ENCODE results near the gene CEP72.
"Not testable (repeated sequence)": the region's sequence is repeated elsewhere in the genome, so short reads cannot be mapped to it uniquely, and the experiment has no call there.

The CEP72 gene

DNA sequence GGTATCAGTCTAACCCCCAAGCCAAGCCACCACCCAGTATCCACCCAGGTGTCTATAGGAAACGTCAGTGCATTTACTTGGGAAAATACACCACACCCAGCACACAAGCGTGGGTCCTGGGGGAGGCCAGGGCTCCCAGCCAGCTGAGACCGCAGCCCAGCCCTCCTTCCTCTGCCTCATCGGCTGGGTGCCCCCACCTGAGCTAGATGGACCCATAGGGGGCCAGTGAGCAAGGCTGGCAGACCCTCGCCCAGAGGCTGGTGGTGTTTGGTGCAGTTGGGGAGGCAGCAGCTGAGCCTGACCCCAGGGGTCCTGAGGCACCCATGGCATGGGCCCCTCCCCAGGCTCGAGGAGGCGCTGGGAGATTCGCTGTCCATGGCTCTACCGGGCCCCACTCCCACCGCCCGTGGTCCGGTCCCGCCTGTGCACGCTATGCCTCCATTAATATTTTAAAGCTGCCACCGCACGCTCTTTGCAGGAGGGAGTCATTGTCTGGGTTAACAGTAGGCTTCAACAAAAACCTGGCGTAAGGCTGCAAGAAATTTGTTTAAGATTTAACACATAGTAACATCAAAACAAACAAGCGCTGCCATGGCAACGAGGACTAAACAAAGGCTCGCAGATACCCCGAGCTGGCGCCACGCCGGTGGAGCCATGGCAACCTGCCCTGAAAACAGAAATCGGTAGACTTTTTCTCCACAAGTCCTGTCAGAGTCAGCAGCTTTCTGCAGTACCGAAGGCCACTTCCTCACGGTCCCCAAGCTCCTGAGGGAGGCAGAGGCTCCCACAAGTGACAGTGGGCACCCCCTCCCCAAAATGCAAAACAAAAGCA is 60.4 kb downstream of the CEP72 start:
- DNase-seq (ENCODE audit: low read depth in 2 of 2) = peak; percentile 34 to 57

DNA sequence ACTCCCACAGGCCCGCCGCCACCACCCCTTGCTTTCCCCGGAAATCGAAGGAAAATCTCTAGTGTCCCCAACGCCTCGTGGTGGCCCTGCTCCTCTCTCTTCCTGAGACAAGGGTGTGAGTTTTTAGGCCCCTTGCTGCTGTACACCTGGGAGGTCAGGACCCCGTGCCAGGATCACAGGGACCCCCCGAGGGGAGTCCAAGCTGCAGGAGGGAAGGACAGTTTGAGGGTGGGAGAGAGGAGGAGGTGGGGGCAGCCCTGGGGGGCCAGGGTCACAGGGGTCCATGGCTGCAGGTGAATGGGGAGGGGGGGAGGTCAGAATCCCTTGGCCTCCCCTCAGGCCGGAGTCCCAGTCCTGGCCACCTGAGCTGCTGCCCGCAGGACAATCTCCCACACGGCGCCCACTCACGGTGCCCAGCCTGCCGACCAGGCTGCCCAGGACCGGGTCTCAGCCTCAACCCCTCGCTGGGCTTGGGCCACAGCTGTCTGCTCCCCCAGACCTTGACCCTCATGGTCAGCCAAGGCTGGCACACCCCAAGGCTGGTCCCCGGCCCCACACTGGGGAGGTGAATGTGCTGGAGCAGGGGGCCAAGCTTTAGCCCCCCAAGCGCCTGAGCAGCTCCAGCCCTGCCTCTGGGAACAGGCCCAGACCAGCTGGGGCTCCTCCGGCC is 61.2 kb downstream of the CEP72 start:
- no peak for DNase-seq (ENCODE audit: low read depth in 2 of 2)

DNA sequence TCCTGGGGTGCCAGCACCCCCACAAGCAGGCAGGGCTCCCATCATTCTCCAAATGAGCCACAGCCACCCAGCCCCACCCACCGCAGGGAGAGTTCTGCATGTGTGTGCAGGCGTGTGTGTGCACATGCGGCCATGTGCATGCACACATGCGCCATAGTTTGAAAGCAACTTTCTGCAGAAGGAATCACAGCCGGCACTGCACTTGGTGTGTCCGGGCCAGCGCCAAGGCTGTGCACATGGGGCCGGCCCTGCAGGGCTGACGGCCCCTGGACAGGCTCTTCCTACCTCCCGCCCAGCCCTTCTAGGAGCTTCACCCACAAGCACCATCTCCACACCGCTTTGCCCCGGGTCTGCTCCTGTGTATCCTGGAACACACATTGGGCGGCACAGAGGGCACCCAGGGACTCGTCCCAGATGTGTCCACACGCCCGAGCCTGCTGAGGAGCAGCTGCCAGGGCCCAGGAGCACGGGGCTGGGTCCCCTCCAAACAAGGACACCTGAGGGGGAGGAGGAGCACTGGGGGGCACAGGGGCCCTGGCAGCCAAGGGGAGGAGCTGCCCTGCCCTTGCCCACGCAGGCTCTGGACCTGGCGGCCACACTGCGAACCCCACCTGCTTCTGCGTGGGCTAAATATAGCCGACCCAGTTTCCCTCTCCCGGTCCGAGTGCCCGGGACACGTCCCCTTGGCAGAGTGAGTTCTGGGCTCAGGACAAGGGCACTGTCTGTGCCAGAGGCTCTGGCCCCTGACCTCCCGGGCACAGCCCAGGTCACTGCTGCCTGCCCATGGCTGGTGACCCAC is 61.9 kb downstream of the CEP72 start:
- DNase-seq (ENCODE audit: low read depth in 2 of 2) = no peak

DNA sequence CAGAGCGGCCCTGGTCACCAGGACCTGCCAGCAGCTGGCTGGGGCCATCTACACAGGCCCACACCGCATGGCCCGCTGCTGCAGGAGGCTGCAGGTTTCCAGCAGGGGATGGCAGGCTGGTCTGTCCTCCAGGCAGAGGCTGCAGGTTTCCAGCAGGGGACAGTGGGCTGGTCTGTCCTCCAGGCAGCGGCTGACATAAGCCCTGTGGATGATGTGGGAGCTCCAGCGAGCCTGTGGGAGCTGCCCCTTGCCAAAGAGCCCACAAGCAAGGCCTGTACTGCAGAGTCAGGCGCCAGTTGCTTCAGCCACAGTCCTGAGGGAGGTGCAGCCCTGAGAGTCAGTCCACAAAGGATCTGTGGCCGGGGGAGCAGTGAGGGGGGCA is 62.5 kb downstream of the CEP72 start:
- DNase-seq (ENCODE audit: low read depth in 2 of 2) = no peak

DNA sequence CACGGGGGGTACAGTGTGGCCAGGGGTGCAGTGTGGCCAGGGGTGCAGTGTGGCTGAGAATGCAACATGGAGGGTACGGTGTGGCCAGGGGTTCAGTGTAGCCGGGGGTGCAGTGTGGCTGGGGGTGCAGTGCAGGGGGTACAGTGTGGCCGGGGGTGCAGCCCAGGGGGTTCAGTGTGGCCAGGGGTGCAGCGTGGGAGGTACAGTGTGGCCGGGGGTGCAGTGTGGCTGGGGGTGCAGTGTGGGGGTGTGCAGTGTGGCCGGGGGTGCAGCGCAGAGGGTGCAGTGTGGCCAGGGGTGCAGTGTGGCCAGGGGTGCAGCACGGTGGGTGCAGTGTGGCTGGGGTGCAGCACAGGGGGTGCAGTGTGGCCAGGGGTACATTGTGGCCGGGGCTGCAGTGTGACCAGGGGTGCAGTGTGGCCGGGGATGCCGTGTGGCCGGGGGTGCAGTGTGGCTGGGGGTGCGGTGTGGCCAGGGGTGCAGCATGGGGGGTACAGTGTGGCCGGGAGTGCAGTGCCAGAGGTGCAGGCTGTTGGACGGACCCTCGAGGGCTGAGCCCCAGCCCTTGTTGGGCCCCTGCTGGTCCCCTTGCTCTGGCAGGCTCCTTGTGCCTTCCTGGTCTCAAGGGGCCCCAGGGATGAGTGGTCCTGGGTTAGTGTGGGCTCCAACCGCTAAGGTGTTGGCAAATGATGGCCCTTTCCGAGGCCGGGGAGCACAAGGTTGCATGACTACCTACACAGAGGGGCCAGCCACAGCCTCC is 63.2 kb downstream of the CEP72 start:
- no peak for DNase-seq (ENCODE audit: low read depth in 2 of 2)

DNA sequence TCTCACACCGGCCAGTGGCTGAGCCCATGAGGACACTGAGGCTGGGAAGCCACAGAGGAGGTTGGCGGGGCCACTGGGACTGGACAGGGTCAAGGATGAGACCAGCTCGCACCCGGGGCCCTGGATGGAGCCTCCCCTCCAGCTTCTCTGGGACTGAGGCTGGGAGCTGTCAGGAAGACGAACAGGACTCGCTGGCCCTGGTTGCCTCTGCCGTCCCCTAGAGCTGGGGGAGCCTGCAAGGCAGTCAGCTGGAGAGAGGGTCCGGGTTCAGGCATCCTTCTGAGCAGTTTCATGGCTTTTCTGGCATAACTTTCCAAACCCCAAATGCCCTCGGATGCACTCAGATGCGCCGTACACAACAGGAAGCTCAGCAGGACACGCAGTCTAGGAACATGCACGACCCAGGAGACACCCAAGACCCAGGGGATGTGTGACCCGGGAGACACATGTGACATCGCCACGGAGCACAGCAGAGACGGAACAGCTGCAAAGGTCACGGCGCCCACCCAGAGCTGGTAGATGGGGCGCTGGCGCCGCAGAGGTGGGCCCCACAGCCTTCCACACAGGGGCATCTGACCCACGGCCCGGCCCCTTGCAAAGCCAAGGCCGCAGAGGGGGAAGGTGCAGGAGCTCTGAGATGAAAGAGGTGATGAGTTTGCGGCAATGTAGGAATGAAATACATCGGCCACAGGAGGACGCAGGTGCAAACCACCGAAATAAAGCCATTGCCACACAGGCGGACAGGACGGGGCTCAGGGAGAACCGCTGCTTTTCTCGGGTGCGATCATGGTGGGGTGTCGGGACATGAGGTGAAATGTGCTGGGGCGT is 63.9 kb downstream of the CEP72 start:
- no peak for DNase-seq (ENCODE audit: low read depth in 2 of 2)

DNA sequence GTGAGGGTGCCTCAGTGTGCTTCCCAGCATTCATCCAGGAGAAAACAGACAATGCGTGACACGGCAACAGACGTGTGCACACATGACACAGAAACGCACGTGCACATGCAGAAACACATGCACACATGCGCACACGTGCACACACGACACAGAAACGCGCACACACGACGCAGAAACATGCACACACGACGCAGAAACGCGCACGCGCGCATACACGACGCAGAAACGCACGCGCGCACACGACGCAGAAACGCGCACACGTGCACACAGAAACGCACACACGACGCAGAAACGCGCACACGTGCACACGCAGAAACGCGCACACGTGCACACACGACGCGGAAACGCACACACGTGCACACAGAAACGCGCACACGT is 64.5 kb downstream of the CEP72 start:
- DNase-seq (ENCODE audit: low read depth in 2 of 2) = no peak

DNA sequence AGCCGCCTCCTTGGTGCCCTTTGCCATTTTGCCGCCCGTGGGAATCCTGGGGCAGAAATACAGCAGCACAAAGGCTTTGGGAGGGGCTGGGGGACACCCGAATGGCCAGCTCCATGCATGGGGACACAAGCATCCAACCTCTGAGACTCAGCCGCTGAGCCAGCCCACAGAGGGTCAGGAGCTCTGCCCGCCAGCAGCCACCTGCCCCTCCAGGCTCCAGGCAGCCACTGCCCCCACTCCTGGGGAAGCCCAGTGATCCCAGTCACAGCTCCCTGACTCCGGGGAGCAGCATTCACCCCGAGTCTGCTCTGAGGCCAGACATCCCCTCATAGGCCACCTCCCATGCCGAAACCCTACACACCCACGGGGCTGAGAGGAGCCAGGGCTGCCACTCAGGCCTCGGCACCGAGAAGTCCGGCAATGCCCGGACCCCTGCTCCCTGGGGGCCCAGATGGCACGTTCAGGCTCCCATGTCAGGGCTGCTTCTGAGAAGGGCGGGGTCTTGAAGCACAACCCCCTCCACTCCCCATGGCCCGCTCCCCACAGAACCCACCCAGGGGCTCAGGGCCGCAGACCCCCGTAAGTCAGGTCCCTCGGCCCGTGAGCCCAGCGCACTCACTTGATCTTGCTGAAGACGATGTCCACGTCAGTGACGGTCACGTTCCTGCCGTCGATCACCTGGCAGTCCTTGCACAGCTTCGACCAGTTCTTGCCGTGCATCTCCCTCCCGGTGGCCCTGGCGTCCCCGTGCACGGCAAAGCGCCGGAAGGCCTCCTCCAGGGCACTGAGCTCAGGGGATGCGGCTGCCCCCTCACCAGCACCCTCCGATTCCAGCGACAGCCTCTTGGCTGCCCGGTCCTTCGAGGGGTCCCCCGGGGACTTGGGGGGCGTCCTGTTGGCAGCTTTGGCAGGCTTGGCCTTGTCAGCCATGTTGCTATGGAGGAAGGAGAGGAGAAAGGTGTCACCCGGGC is 65.3 kb downstream of the CEP72 start:
- no peak for DNase-seq (ENCODE audit: low read depth in 2 of 2)

DNA sequence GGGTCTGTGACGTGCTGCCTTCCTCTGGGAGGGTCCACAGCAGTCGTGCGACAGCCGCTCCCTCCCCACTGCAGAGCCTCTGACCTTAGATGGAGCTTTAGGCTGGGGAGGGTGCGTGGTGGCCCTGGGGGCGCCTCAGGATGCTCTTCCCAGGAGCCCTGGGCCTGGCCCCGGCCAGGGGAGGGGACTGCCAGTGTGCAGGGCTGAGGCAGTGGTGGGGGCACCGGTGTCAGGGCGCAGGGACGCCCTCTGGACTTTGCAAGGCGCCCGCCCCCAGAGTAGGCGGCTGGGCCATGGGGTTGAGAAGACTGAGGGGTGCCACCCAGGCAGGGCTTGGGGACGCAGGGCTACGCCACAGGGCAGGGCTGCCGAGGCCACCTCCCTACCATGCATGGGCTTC is 66.4 kb downstream of the CEP72 start:
- not testable (repeated sequence) for DNase-seq (ENCODE audit: low read depth in 2 of 2)

DNA sequence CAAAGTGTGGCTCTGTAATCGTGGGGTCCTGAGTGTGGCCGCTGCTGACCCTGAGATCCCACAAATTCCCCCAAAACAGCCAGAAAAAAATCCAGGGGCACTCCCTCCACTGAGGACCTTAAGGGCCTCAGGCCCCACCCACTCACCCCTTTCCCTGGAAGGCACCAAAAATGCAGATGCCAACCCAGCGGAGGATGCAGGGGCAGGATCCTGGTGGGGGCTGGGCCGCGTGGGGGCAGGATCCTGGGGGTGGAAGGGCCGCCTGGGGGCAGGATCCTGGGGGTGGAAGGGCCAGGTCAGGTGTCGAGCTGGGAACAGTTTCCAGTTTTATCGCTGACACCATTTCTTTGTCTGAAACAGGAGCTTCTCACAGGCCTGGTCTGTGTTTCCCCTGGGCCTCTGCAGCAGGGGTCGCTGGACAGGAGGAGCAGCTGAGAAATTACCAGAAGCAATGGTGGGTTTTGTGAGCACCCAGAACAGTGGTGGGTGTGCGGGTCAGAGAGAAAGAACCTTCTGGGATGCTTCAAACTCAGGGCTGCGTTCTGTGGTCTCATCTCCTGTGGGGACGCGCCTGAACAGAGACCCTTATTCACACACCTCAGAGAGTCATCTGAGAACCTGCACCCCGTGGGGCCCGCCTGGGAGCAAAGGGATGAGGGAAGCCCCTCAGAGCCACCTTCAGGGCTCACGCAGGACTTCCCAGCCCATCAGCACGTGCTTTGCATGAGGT is 67.2 kb downstream of the CEP72 start:
- not testable (repeated sequence) for DNase-seq (ENCODE audit: low read depth in 2 of 2)

DNA sequence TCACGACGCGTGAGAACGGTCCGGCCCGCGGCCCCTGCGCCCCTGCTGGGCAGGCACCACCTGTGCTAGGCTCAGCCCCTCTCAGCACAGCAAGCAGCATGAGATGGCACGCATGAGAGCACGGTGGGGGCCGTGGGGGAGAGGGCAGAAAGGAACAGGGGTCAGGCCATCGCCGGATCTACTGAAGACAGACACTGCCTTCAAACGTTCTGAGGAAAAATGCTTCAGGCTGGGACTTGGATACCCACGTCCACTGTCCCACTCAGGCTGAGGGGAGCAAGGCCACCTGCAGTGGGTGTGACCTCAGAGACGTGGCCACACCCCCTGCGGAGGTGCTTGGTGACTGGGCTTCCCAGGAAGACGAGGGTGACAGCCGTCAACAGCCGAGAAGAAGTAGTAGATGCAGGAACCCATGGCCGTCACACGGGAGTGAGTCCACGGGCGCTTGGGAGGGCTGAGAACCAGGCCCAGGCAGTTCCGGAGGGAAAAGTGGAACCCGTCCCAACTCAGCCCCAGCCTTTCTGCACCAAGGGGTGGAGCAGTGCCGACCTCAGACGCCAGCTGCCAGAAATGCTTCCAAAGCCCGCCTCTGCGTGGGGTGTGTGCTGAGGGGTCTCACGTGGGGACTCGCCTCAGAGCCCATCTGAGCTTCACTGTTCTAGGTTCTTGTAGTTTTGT is 68.1 kb downstream of the CEP72 start:
- DNase-seq (ENCODE audit: low read depth in 2 of 2) = not testable (repeated sequence)

DNA sequence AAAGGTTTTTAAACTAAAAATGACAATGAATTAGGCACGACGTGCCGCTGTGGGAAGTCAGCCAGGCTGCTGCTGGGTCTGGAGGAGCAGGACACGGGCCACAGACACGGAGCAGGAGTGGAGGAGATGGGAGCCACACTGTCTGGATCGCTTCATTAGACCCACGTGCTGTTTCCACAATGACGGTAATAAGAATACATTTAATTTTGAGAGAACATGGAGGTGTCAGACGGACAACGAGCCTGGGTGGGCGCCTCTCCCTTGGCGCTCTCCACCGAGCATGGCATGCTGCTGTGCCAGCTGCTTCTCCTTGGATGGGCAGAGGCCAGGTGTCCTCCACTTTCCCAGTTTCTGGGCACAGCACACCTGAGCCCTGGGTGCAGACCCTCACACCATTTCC is 68.7 kb downstream of the CEP72 start:
- DNase-seq (ENCODE audit: low read depth in 2 of 2) = not testable (repeated sequence)

DNA sequence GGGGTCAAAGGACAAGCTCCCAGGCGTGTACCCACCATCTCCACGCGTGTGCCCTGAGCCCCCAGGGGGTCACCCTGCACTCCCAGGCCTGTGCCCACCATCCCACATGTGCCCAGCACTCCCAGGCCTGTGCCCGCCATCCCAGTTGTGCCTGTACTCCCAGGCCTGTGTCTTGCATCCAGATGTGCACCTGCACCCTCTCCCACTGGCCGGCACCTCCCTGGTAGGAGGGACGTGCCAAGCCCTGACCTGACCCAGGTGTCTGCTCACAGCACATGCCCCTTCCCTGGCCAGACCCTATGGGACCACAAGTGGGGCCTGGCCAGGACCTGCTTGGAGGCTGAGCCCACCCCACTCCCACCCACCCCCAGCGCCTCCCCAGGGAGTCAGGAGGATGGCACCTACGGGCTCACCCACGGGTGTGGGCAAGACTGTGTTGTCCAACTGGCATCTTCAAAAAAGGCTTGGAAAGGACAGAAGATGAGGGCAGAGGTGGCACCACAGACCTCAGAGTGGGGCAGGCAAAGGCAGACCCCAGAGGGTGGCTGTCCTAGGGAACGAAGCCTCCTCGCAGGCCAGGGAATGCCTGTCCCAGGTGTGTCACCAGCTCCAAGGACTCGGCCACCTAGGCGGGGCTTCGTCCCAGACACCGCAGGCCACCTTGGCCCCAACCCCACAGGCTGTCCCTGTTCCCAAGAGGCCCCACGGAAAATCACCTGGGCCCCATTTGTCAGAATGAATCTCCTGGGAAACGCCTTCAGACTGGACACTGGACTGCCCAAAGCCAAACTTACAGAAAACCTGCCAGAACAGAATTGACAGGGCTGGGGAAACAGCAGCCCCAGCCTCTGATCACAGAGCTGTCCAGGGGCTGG is 69.4 kb downstream of the CEP72 start:
- not testable (repeated sequence) for DNase-seq (ENCODE audit: low read depth in 2 of 2)

DNA sequence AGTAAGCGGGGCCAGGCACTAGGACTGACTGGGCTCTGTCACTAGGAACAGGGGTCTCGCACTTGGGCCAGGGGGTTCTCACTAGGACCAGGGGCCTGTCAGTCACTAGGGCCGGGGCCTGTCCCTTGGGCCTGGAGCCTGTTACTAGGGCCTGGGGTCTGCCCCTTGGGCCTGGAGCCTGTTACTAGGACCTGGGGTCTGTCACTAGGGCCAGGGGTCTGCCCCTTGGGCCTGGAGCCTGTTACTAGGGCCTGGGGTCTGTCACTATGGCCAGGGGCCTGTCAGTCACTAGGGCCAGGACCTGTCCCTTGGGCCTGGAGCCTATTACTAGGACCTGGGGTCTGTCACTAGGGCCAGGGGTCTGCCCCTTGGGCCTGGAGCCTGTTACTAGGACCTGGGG is 70.1 kb downstream of the CEP72 start:
- not testable (repeated sequence) for DNase-seq (ENCODE audit: low read depth in 2 of 2)

DNA sequence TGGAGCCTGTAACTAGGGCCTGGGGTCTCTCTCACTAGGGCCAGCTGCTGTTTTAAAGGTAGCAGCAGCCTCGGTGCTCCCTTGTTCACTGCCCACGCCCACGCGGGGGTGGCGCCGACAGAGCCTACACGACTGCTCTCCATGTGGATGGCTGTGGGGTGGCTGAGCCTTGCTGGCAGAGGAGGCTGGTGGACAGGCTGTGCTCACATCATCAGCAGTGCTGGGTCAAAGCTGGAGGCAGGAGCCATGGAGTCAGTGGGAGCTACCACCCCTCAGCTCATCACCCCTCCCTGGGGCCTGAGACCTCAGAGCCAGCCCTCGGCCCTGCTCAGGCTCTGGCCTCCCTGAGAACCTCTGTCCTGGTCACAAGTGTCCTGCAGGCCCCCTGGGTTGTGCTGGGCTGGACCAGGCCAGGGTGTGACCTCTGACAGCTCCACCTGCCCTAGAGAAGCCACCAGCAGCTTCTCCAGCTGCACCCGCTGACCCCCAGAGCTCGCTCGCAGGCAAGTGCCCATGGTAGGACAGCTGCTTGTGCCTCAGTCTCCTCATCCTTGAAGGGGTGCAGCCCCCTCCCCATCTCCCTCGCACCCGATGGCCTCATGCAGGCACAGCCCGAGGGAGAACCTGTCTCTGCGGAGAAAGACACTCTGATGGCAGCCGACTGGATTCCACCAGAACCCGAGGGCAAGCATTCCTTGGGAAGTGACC is 70.7 kb downstream of the CEP72 start:
- not testable (repeated sequence) for DNase-seq (ENCODE audit: low read depth in 2 of 2)

DNA sequence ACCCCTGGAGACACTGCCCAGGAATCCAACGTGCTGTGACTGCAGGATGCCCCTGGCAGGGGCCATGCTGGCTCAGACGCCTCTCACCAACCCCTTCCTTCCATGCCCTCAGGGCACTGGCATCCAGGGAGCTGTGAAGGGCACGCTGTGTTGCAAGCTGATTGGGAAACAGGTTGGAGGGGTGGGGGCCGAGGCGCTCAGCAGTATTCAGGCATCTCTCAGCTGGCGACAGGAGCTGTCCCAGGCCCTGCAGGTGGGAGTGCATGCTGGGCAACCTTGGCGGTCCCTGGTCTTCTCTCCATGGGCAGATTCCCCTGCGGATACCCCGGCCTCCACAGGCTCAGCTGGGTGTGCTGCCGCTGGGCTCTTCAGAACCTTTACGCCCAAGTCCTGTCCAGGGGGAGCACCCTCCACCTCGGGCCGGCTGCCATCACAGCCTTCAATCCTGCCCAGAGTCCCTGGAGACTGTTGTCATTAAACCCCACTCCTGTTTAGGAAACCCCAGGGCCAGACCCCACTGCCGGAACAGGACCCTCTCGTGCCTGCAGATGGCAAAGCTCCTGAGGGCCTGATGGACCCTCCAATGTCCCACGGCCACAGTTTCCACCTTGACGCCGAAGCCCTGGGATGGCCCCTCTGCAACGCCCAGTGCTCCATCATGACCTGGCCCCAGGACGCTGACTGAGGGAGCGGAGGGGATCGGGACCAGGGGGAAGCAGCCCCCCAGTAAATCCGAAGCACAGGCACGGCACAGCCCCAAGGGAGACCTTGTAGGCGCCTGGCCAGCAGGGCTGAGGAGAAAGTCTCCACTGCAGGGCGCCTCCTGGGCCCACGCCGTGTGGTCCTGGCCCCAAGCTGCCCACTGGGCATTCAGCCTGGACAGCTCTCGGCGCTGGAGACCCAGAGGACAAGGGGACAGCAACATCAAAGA is 71.7 kb downstream of the CEP72 start:
- no peak for DNase-seq (ENCODE audit: low read depth in 2 of 2)
